ENCODE measurements around the gene COX19. TPM values are rescaled to one million over a fixed set of nuclear protein-coding genes. Genes with fewer than 3 reads are reported as not detected.
A peak's percentile ranks its signal among the peaks of the same experiment; 100 is the strongest.

The COX19 gene
- total RNA-seq, 1 donor from 2014 or later: 5.5 TPM

DNA sequence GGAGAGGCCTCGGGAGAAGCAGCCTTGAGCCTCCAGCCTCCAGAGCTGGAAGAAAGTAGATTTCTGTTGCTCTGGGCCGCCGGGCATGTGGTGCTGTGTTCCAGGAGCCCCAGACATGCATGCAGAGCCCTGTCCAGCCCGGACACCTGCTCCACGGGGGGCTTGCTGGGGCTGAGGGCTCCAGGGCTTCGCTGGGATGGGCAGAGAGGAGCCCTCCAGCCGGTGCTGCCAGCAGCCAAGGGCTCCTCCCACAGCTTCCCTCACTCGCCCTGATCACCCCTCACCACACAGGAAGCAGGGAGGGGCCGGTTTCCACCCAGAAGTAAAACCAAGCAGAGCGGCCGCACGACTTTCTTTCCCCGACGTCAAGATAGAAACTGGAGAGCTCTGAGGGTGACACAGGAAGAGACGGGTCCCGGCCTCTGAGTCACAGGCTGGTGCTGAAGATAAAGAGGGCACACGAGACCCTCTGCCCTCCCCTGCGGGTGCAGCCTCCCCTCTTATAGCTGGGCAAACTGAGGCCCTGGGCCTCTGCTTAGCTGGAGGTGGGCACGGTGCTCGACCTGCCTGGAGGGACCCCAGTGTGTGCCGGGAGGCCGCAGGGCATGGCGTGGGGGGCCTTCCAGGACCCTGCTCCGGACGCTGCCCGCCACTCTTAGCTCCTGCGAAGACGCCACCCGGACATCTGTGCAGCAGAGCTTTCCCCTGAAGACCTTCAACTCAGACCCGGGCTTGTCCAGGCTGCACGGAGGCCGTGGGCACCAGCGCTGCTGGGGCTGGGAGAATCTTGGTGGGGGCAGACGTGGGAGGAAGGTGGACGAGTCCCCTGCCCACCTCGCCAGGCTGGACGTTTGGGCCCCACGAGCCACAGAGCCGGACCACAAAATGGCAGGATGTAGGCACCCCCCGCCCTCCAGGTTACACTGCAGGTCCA, 52.0 kb downstream of the COX19 start:
- peak; percentile 51 for ATAC-seq

GRCh38 chr7:922334-923107, 52.8 kb downstream of the COX19 start:
- no peak for ATAC-seq

DNA sequence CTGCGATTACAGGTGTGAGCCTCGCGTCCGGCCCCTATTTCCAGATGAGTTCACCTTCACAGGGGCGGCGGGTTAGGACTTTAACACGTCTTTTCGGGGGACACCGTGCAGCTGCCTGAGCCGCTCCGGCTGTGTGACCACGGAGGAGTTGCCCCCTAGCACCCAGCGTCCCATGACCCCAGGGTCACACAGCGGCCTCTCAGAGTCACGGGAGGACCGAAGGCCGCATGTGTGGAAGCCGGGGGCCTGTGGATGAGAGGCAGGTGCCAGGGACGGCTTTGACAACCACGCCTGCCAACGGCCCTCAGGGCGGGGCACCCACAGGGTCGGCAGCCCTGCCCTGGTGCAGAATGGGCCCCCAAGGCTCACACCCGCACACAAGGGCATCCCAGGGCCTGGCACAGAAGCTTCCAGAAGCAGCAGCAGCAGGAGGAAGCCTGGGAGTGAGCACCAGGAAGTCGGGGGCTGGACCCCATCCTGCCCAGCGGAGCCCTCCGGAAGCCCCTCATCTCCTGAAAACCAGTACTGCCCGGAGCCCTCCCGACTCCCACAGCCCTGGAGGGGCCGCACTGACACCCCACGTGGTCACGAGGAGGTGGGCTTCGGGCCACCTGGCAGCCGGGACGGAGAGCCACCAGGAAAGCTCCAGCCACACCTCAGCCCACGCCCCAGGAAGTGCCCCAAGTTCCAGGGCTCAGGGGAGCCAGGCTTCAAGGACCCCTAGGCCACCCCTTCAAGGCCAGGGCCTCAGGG, 53.6 kb downstream of the COX19 start:
- no peak for ATAC-seq

DNA sequence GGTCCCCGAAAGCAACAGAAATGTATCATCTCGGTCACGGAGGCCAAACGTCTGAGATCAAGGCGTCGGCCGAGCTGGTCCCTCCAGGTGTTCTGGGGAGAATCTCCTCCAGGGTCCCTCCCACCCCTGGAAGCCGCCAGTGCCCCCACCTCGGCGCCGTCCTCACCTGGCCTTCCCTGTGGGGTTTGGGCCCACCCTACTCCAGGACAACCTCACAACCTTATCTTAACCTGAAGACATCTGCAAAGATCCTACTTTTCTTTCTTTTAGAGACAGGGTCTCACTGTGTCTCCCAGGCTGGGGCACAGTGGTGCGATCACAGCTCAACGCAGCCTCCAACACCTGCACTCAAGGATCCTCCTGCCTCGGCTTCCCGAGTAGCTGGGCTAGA, 54.3 kb downstream of the COX19 start:
- no peak for ATAC-seq

- ATAC-seq: no peak
Measured at GRCh38 chr7:920351-921070, 54.8 kb downstream of the COX19 start.

- no peak for ATAC-seq
Measured at GRCh38 chr7:919924-920341, 55.4 kb downstream of the COX19 start.

- no peak for ATAC-seq
Measured at GRCh38 chr7:919114-919442, 56.3 kb downstream of the COX19 start.

DNA sequence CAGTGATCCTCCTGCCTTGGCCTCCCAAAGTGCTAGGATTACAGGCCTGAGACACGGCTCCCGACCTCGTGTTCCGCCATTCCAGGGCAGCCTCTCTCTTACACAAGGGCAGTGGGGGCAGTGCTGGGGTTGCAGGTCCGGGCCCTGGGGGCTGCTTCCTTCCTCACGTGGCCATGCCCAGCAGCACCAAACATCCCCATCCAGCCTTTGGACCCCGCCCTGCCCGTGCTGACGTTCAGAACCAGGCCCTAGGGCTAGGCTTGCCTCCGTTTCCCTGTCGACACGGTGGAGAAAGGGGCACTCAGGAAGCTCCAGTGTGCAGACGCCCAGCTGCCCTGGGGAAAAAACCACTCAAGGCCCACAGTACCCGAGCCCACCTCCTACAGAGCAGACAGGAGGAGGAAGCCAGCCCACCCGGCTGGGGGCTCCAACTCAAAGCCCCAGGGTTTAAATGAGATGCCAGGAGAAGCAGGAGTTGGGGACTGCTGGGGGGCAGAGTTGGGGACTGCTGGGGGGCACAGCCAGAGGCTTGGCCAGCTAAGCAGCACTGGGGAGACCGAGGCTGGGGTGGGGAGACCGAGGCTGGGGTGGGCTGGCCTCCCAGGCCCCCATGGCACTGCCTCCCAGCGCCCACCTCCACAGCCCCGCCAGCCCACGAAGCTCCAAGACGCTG, 56.8 kb downstream of the COX19 start:
- ATAC-seq: no peak

DNA sequence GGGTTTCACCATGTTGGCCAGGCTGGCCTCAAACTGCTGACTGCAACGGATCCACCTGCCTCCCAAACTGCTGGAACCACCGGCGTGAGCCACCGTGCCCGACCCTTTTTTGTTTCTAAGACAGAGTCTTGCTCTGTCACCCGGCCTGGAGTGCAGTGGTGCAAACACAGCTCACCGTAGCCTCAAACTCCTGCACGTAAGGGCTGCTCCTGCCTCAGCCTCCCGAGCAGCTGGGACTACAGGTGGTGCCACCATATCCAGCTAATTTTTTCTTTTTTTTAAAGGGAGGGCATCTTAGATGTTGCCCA, 57.3 kb downstream of the COX19 start:
- ATAC-seq: no peak

DNA sequence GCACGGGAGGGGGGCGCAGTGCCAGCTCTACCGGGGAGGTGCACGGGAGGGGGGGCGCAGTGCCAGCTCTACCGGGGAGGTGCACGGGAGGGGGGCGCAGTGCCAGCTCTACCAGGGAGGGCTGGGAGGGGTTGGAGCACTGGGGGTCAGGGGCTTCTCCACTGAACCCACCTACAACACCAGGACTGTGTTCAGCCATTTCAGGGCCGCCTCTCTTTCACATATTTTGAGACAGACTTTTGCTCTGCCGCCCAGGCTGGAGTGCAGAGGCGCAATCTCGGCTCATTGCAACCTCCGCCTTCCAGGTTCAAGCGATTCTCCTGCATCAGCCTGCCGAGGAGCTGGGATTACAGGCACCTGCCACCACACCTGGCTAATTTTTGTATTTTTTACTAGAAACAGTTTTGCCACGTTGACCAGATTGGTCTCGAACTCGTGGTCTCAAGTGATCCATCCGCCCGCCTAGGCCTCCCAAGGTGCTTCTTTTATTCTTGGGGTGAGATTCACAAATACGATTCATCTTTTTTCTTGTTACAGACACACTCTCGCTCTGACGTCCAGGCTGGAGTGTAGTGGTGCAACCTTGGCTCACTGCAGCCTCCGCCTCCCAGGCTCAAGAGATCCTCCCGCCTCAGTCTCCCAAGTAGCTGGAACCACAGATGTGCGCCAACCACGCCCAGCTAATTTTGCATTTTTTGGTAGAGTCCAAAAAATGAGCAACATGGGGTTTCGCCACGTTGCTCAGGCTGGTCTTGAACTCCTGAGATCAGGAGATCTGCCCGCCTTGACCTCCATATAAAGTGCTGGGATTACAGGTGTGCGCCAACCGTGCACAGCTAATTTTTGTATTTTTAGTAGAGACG, 57.9 kb downstream of the COX19 start:
- ATAC-seq: no peak

DNA sequence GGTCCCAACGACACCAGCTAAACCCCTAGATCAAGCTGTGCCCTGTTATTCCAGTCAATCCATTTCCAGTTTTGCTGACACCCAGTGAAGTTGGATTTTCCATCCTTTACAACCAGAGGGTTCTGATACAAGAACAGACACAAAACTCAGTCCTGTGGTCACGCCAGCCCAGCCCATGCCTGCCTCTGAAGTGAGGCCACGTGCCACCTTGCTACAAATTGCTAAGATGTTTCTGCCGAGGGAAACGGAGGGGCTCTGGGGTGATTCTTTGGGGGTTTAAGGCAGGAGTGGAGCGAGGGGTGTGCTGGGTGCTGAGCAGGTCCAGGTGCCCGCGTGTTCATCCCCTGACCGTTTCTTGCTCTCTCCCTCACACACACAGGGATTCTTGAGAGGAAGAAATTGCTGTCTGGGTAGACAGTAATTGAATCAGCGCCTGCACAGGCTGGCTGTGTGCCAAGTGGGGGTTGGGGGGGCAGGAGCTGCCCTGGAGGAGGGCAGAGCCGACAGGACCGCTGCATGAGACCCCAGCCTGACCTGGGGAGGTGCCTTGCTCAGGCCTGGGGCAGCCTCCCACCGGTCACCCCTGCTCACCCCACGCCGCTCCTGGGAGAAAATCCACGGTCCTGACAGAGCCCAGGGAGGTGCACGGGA, 58.9 kb downstream of the COX19 start:
- ATAC-seq: no peak

Other genes starting within 250 kb of the COX19 start
- 21.8 TPM for gene DNAAF5, start 248.8 kb downstream of the COX19 start, total RNA-seq
- gene PRKAR1B, start 248.3 kb downstream of the COX19 start, total RNA-seq: 17.0 TPM
- gene SUN1, start 143.1 kb downstream of the COX19 start, total RNA-seq: 63.0 TPM
- gene GET4, start 99.0 kb downstream of the COX19 start, total RNA-seq: 21.6 TPM
- 5.7 TPM for gene ADAP1, start 20.9 kb downstream of the COX19 start, total RNA-seq
- 0.36 TPM for gene CYP2W1, start 7.6 kb upstream of the COX19 start, total RNA-seq
- gene GPR146, start 69.0 kb upstream of the COX19 start, total RNA-seq: 2.3 TPM
- 1.6 TPM for gene GPER1, start 112.6 kb upstream of the COX19 start, total RNA-seq
- 13.5 TPM for gene ZFAND2A, start 184.6 kb upstream of the COX19 start, total RNA-seq

Data from esophagus mucosa (tissue), 1 donor.